K562 (cell line): ENCODE results near the gene ITPR3. TPM values are rescaled to one million over a fixed set of nuclear protein-coding genes. Genes with fewer than 3 reads are reported as not detected.

Experiments
- DDX20 ChIP-seq: fragments of 450-650 bp; IDR thresholded peaks from 2 replicates; pipeline ENCODE4 v1.6.1; 2016; ENCODE audit warnings: missing genetic modification characterization, low read depth, mild to moderate bottlenecking, missing compliant biosample characterization, moderate library complexity
- GATAD2B ChIP-seq: fragments of 450-650 bp; IDR thresholded peaks from 2 replicates; pipeline ENCODE4 v1.6.1; 2017; ENCODE audit warnings: mild to moderate bottlenecking, borderline replicate concordance
- KDM1A ChIP-seq, 2 experiments: fragments of 450-650 bp; IDR thresholded peaks; 2 replicates each; pipeline ENCODE4 v1.6.1; 2016; ENCODE audit warnings: mild to moderate bottlenecking in 2 of 2
- KDM5B ChIP-seq: fragments of 200-600 bp; sonication (generic); IDR thresholded peaks from 2 replicates; pipeline ENCODE4 v1.6.1; 2012; ENCODE audit warnings: low read depth, mild to moderate bottlenecking, moderate library complexity, low read length, control low read depth, inconsistent platforms; ENCODE audit not compliant: insufficient replicate concordance
- NELFE ChIP-seq: IDR thresholded peaks from 2 replicates; pipeline ENCODE4 v1.6.1; 2011; ENCODE audit warnings: mild to moderate bottlenecking; ENCODE audit not compliant: insufficient read depth, insufficient read length
- PTTG1 ChIP-seq: fragments of 450-650 bp; IDR thresholded peaks from 2 replicates; pipeline ENCODE4 v1.6.1; 2016; ENCODE audit warnings: low read depth, mild to moderate bottlenecking, missing genetic modification characterization, missing compliant biosample characterization
- polyA plus RNA-seq, 8 experiments: library from polyadenylated mRNA; depleted of rRNA in 4 of 8; stranded (reverse) in 5 of 8; unstranded in 3 of 8; fragments of >200 nt; fragmentation: Nextera tagmentation in 2 of 8; fragmentation: Illumina TruSeq in 1 of 8; extraction: Ambion mirVana in 2 of 8; extraction: Trizol in 1 of 8; gene quantifications; 2 replicates each; pipeline versions ENCODE4 v1.2.1 to v1.2.3, GENCODE V29; 2011 to 2014; ENCODE audit warnings: inconsistent platforms in 1 of 8, missing spikeins in 1 of 8
- total RNA-seq, 7 experiments: library from RNA; depleted of rRNA in 6 of 7; stranded (reverse); fragments of >200 nt in 6 of 7; fragmentation: Illumina TruSeq in 2 of 7; extraction: Trizol in 2 of 7; gene quantifications; 2 replicates each; pipeline versions ENCODE4 v1.2.1 to v1.2.3, GENCODE V29; 2011 to 2021; ENCODE audit warnings: low replicate concordance in 1 of 7
- TF ChIP-seq, protein P1 (sequence below), 2 experiments: fragments of 150-350 bp in 1 of 2; IDR thresholded peaks; 2 replicates each; pipeline ENCODE4 v1.6.1; 2012 to 2016; ENCODE audit warnings: low read depth in 2 of 2, low read length in 2 of 2, mild to moderate bottlenecking in 1 of 2, moderate library complexity in 1 of 2
- TF ChIP-seq, protein P2 (sequence below): sonication (generic); formaldehyde crosslinking; IDR thresholded peaks from 2 replicates; pipeline ENCODE4 v1.8.1; 2023; ENCODE audit warnings: mild to moderate bottlenecking, missing genetic modification reagents
- TF ChIP-seq, protein P3 (sequence below): sonication (generic); formaldehyde crosslinking; IDR thresholded peaks from 2 replicates; pipeline ENCODE4 v1.8.0; 2022; ENCODE audit warnings: mild to moderate bottlenecking, missing genetic modification reagents
- TF ChIP-seq, protein P4 (sequence below): sonication (generic); formaldehyde crosslinking; IDR thresholded peaks from 2 replicates; pipeline ENCODE4 v1.8.1; 2023; ENCODE audit warnings: mild to moderate bottlenecking, missing genetic modification reagents
- TF ChIP-seq, protein P5 (sequence below): fragments of 450-650 bp; IDR thresholded peaks from 2 replicates; pipeline ENCODE4 v1.7.0; 2016; ENCODE audit warnings: borderline replicate concordance

The ITPR3 gene
- total and polyA plus RNA-seq, 9 of the 15 experiments (the other 6 are each of a cell fraction or from before 2014, with no cell fraction given), result 0.39 to 35.7 (median 13.2) TPM

DNA sequence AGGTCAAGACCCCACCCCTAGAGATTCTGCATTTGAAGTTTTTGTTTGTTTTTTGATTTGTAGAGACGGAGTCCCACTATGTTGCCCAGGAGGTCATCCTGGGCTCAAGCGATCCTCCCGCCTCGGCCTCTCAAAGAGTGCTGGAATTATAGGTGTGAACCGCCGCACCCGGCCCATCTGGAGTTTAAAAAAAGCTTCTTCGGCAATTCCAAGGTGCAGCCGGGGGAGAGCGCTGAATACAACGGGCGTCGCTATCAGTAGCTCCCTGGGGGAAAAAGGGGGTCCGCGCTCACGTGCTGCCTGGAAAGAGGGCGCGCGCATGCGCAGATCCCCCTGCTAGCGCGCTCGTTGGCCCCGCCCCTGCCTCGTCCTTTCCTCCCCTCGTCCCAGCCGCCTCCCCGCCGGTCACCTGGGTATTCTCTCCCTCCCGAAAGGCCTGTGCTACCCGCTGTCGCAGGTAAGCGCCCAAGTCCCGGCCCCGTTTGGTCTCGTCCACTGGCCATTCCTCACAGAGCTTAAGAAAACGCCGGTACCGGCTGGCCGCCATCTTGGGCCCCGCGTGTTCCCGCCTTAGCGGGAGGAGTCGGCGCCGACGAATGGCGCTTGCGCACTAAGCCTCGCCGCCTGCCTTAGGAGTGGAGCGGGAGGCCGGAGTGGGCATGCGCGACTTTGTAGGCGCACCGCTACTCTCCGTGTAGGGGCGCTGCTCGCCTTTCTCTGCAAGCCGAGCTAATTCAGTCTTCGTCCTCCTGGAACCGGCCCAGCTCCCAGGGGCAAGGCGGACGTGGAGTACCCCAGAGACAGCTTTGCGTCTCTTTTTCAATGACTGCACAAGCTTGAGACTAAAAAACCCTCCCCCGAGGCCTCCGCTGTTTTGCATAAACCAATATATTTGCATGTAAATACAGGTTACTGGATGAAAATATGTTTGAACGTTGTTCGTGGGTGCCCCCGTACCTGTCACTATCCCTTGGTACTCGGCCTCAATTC lies 90.3 kb downstream of the ITPR3 start, which contains the start of gene UQCC2 (continued):
- no peak for TF ChIP-seq NELFE
- no peak for TF ChIP-seq PTTG1 (tag)
- TF ChIP-seq, protein P1, sequence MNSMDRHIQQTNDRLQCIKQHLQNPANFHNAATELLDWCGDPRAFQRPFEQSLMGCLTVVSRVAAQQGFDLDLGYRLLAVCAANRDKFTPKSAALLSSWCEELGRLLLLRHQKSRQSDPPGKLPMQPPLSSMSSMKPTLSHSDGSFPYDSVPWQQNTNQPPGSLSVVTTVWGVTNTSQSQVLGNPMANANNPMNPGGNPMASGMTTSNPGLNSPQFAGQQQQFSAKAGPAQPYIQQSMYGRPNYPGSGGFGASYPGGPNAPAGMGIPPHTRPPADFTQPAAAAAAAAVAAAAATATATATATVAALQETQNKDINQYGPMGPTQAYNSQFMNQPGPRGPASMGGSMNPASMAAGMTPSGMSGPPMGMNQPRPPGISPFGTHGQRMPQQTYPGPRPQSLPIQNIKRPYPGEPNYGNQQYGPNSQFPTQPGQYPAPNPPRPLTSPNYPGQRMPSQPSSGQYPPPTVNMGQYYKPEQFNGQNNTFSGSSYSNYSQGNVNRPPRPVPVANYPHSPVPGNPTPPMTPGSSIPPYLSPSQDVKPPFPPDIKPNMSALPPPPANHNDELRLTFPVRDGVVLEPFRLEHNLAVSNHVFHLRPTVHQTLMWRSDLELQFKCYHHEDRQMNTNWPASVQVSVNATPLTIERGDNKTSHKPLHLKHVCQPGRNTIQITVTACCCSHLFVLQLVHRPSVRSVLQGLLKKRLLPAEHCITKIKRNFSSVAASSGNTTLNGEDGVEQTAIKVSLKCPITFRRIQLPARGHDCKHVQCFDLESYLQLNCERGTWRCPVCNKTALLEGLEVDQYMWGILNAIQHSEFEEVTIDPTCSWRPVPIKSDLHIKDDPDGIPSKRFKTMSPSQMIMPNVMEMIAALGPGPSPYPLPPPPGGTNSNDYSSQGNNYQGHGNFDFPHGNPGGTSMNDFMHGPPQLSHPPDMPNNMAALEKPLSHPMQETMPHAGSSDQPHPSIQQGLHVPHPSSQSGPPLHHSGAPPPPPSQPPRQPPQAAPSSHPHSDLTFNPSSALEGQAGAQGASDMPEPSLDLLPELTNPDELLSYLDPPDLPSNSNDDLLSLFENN (IDR thresholded peaks at IDR 0.05; ENCODE audit: low read depth in 2 of 2, low read length in 2 of 2), result no peak; a peak in 1 of 4 replicates
- TF ChIP-seq KDM5B, result peak; percentile 92
- TF ChIP-seq GATAD2B, result peak; percentile 75; the same call in 1 of the 2 replicates
- TF ChIP-seq, protein P2, sequence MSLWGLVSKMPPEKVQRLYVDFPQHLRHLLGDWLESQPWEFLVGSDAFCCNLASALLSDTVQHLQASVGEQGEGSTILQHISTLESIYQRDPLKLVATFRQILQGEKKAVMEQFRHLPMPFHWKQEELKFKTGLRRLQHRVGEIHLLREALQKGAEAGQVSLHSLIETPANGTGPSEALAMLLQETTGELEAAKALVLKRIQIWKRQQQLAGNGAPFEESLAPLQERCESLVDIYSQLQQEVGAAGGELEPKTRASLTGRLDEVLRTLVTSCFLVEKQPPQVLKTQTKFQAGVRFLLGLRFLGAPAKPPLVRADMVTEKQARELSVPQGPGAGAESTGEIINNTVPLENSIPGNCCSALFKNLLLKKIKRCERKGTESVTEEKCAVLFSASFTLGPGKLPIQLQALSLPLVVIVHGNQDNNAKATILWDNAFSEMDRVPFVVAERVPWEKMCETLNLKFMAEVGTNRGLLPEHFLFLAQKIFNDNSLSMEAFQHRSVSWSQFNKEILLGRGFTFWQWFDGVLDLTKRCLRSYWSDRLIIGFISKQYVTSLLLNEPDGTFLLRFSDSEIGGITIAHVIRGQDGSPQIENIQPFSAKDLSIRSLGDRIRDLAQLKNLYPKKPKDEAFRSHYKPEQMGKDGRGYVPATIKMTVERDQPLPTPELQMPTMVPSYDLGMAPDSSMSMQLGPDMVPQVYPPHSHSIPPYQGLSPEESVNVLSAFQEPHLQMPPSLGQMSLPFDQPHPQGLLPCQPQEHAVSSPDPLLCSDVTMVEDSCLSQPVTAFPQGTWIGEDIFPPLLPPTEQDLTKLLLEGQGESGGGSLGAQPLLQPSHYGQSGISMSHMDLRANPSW, result no peak
- TF ChIP-seq DDX20 (tag), result no peak
- TF ChIP-seq, protein P3, sequence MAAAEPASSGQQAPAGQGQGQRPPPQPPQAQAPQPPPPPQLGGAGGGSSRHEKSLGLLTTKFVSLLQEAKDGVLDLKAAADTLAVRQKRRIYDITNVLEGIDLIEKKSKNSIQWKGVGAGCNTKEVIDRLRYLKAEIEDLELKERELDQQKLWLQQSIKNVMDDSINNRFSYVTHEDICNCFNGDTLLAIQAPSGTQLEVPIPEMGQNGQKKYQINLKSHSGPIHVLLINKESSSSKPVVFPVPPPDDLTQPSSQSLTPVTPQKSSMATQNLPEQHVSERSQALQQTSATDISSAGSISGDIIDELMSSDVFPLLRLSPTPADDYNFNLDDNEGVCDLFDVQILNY (CRISPR knock-in tag), result peak; percentile 65; the same call in 1 of the 2 replicates
- TF ChIP-seq, protein P4, sequence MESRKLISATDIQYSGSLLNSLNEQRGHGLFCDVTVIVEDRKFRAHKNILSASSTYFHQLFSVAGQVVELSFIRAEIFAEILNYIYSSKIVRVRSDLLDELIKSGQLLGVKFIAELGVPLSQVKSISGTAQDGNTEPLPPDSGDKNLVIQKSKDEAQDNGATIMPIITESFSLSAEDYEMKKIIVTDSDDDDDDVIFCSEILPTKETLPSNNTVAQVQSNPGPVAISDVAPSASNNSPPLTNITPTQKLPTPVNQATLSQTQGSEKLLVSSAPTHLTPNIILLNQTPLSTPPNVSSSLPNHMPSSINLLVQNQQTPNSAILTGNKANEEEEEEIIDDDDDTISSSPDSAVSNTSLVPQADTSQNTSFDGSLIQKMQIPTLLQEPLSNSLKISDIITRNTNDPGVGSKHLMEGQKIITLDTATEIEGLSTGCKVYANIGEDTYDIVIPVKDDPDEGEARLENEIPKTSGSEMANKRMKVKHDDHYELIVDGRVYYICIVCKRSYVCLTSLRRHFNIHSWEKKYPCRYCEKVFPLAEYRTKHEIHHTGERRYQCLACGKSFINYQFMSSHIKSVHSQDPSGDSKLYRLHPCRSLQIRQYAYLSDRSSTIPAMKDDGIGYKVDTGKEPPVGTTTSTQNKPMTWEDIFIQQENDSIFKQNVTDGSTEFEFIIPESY, result peak; percentile 65; the same call in 1 of the 2 replicates
- TF ChIP-seq KDM1A (IDR thresholded peaks at IDR 0.05), result no peak
- TF ChIP-seq, protein P5, sequence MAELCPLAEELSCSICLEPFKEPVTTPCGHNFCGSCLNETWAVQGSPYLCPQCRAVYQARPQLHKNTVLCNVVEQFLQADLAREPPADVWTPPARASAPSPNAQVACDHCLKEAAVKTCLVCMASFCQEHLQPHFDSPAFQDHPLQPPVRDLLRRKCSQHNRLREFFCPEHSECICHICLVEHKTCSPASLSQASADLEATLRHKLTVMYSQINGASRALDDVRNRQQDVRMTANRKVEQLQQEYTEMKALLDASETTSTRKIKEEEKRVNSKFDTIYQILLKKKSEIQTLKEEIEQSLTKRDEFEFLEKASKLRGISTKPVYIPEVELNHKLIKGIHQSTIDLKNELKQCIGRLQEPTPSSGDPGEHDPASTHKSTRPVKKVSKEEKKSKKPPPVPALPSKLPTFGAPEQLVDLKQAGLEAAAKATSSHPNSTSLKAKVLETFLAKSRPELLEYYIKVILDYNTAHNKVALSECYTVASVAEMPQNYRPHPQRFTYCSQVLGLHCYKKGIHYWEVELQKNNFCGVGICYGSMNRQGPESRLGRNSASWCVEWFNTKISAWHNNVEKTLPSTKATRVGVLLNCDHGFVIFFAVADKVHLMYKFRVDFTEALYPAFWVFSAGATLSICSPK, result no peak
